Measurements from ENCODE around the gene TANGO2.

Gene TANGO2

DNA sequence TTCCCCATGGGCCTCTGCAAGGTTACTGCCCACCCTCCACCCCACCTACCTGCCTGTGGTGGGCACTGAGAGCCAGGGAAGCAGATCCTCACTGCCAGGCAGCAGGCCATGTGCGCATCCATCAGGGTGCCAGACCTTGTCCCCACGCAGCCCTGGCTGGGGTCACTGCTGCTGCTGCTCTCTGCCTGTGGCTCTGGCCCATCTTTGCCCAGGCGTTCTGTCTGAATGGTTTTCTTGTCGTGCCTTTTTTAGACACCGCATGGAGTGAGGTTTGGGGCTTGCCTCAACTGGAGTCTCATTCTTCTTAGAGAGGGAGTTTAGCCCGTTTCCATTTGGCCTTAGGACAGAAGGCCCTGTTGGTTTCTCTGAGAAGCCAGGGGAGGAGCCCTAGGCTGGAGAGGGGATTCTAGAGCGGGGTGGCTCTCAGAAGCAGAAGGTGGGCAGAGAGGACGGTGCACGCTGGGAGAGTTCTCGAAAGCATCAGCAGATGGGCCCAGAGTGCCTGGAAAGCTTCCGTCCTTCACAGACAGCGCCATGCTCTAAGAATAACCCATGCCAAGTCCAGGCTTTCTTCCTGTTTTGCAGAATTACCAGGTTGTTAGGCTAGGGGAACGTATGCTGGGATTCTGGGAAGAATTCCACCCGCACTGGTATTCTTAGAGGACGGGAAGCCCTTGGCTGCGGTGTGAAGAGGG lies 8.1 kb downstream of the TANGO2 start:
- no peak for DNase-seq

DNA sequence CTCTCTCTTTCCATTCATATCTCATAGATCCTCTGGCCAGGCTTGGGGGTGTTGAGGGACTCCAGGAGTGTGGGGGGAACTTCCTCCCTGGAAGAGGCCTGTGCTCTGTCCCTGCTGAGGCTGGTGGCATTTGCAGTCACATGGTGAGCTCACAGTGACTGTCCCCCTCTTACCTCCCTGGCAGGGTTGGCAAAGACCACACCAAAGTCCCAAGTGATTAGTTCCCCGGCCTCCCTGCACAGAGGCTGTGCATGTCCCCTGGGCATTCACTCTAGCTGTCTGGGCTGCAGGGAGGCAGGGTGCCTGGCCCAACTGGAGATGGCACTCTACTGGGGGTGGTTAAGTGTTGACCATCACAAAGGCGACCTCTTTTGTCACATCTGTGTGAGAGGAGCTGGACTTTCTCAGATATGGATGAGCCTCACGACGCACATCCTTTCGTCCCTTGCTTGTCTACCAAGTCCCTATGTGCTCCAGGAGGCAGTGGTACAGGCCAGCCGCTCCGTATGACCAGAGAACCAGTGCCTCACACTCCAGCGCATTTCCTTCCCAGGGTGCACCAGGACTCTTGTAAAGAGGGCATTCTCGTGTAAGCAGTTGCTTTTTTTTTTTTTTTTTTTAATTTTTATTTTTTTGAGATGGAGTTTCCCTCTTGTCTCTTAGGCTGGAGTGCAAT lies 8.8 kb downstream of the TANGO2 start:
- DNase-seq = no peak

DNA sequence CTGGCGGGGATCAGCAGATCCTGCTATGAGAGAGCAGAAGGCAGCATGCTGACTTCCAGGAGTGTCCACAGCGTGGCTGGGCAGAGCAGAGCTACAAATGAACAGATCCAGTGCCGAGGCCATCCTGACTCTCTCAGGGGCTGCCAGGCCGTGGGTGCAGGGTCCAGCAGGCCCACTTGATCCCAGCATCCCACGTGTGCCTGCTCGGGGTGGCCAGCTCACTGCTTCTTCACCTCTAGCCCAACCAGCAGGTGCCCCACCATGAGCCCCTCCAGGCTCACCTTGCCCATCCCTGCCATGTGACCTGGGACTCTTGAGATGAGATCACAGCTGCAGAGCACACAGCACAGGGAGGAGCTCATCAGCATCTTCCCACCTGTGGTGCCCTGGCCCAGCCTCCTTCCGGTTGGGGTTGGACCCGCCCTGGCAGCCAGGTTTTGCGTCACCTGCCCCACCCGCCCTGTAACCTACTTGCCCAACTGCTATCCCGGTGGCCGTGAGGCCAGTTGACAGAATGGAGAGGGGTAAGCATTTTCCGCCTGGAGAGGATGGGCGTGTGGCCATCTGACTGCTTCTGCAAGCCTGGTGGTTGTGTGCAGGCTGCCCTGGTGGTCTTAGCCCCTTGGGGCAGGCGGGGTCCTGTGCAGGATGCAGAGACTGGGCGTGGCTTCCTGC lies 11.0 kb downstream of the TANGO2 start:
- DNase-seq = no peak

DNA sequence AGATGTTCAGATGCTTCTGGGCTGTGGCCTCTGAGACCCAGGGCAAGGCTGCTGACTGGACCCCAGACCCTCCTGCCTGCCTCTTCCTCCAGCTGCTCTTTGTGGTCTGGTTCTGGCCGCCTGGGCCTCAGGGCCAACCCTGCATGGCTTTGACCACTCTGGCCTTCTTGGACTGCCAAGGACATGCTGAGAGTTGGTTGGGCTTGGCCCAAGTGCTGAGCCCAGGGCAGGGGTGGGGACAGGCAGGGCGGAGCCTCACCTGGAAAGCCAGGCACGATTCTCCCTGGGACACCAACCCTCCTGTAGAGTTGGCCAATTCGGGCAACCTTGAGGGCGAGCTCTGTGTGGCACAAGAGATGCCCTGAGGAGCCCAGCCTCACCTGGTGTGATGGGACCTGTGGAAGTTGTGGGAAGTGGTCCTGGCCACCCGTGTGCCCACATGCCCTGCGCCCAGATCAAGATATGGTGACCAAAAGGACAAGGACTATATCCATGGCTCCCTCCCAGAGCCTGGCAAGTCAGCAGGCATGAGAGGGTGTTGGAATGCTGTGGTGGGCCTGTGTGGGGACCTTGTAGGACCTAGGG lies 11.6 kb downstream of the TANGO2 start:
- DNase-seq = no peak

DNA sequence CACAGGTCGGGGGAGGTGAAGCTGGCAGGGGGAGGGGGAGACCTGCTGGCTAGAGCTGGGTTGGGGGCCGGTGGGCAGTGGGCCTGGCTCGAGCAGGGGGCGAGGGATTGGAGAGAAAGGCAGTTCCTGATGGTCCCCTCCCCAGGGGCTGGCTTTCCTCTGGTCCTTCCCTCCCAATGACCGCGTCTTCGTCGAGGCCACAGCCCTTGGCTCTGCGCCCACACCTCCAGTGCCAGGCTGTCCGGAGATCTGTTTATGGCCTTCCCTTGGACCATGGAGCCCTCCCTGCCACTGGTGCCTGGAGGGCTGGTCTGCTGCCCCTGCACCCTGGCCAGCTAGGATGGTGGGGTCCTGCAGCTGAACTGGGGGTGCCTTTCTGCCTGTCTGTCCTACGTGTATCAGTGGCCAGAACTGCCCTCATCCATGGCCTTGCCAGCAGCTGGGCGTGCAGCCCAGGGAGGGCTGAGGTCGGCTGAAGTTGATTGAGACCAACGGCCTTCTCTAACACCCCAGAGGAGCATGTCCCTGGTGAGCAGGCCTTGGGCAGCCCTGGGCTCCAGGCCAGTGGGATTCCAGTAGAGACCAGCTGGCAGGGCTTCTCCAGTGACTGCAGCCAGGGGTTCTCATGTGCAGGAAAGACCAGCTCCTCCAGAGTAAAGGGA lies 12.3 kb downstream of the TANGO2 start:
- DNase-seq = no peak

DNA sequence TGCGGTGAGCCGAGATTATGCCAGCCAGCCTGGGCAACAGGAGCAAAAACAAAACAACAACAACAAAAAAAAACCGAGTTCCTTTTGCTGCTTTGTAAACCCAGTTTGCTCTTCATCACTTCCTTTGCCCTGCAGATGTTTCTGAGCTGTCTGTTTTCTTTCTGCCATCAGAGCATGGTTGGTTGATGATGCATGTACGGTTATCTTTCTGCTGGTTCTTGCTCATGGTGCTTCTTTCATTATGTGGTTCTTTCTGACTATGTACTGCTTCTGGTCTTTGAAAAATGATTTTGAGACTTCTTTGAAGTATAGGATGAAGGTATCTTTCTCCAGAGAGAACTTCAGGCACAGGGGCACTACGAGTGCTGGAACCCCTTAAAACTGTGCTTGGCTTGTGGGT lies 13.2 kb downstream of the TANGO2 start:
- no peak for DNase-seq

DNA sequence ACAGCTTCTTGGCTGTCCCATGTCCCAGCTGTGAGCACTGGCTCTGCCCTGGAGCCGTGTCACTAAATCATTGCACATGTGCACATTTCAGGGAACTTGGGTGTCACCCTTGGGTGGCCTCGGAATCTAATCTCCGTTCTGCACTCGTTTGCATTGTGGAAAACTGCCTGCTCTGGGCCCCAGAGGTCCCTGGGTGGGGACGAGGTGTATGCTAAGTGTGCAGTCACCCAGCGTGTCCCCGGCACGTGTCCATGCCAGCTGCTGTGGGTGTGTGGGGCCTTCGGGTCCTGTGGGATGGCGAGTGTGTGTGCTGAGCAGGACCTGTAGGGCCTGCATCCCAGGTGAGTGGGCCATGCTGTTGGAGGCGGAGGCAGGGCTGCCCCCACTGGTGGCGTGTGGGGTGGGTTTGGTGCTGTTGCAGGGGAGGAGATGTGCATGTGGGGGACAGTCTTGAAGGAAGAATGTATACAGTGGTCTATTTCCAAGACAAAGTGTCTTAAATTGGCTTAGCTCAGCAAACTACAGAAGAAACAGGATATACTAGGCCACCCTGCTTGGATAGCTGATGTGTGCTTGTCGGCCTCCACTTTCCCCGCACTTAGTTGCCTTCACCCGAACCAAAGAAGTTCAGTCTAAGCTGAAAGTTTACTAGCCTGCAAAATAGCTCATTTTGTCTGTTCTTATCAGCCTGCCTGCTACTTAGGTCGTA lies 14.6 kb downstream of the TANGO2 start:
- no peak for DNase-seq

DNA sequence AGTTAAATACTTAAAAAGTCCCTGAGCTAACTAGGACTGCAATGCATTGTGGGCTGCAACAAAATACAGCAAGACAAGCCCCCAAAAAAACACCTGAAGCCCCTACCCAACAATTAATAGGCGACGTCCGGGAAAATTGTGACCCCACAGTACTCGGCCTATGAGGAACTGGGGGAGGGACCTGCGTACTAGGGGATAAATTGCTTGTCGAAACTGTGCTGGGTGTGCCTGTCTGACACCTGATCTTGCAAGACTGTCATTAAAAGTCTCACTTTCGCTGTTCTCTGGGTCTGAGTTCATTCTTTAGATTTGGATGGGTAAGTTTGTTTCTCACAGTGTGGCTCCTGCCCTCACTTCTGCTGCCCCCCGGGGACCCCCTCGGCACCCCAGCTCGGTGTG lies 15.2 kb downstream of the TANGO2 start:
- DNase-seq = no peak

DNA sequence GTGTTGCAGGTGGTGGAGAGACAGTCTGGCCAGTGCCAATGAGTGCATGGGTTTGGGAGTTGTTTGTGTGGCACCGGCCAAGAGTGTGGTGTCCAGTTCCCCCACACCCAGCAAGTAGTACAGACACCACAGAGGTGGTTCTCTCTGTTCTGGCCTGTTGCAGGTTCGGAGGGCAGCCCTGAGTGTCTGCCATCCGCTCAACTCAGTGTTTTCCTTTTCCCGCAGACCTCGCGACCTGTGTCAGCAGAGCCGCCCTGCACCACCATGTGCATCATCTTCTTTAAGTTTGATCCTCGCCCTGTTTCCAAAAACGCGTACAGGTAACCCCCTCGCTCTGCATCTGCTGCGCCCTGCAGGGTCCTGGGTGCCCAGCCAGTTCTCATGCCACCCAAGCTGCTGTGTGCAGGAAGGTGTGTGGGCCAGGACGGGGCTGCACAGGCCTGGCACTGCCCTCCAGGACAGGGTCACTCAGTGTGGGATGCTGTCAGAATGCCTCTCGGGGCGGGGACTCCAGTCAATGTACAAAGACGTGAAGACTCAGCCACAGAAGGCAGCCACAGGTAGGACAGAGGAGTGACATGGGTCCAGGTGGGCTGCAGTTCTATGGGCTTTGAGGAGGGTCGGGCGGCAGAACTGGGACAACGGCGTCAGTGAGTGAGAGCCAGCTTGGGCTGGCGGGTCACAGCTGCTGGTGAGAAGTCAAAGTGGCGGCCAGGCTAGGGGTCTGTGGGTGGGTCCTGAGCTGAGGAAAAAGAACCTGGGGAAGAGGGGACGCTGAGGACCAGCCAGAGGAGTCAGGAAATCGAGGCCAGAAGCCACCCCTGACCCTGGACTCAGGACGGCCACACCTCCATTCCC lies 15.9 kb downstream of the TANGO2 start:
- no peak for DNase-seq

DNA sequence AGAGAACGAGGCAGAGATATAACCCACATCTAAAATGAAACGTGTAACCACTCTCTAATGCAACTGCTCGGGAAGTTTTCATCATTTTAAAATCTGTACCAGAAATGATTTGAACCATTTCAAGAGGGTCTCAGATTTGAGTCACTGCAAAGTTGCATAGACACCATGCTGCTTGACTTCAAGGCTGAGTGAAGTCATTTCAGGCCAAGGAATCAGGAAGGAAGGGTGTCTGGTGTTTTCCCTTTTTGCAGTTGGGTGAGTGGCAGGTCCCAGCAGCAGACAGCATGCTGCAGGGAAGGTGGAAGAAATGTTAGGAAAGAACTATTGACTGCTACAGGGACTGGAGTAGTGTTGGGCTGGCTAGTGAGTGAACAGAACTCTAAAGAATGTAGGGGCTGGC lies 16.5 kb downstream of the TANGO2 start:
- no peak for DNase-seq

DNA sequence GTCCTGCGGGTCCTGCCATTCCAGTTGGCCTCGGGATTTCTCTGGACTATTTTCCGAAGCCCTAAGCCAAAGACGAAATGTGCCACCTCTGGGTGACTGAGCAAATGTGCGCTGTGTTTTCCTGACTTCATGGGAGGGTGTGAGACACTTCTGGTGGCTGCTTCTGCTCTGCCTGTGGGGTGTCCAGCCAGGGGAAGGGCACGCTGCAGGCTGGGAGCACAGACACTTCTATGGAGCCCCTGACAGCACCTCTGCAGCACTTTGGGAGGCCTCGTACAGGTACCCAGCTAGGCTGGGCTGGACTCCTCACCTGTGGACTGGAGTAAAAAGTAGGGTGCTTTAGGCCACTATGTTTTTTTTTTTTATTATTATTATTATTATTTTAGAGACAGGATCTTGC lies 17.7 kb downstream of the TANGO2 start:
- DNase-seq = no peak

DNA sequence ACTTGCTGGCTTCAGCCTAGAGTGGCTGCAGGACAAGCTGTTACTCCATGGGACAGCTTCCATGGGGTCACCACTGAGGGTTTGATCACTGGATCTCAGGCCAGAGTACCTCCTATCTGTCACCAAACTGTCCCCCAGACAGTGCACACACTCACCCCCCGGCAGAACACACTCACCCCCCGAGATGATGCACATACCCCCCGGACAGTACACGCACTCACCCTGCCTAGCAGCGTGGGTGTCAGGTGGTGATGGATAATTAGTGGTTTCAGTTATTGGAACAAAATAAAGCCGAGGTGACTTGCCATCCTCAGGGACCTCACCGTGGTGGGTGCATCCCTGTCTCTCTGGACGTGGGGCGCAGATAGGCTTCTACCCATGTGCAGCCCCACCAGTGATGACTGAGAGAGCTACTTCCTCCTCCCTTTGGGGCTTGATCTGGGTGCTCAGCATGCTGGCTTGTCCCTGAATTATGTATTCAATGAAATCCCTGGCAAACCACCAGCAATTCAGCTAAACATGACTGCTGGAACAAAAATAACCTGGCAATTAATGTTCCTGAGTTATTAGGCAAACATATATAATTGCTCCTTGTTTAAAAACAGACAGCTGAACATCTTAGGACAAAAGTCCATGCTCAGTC lies 18.9 kb downstream of the TANGO2 start:
- DNase-seq = no peak

DNA sequence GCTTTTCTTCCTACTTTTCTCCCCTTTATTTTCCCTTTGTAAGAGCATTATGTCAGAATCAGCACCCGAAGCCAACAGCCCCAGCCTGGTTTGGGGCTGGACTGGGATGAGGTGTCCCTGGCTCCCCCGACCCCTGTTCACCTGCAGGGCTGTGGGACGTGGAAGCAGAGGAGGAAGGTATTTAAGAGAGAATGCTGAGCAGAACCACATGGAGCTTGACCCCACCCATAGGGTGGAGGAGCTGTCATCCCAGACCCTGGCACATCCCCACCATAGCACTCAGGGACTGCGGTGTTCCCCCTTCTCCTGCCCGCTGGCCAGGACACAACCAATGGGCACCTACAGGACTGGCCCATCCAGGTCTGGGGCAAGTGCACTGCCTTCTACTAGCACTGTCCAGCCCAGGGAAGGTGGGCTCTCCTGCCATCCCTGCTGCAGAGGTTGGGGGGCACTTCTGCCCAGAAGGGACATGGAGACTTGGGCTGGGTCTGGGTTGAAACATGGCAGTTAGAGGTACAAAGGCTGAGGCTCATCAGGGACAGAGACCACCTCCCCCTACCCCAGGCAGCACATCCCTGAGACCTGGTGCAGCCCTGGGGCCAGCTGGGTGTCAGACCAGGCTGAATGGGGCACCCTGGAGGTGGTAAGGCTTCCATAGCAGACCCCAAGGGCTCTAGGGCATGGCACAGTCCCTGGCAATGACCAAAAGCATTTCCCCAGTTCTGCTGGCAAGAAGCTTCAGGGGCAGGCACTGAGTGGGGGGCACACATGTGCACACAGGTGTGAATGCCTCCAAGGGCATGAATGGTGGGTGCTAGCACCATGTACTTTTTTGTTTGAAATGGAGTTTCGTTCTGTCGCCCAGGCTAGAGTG lies 19.7 kb downstream of the TANGO2 start:
- DNase-seq = no peak

DNA sequence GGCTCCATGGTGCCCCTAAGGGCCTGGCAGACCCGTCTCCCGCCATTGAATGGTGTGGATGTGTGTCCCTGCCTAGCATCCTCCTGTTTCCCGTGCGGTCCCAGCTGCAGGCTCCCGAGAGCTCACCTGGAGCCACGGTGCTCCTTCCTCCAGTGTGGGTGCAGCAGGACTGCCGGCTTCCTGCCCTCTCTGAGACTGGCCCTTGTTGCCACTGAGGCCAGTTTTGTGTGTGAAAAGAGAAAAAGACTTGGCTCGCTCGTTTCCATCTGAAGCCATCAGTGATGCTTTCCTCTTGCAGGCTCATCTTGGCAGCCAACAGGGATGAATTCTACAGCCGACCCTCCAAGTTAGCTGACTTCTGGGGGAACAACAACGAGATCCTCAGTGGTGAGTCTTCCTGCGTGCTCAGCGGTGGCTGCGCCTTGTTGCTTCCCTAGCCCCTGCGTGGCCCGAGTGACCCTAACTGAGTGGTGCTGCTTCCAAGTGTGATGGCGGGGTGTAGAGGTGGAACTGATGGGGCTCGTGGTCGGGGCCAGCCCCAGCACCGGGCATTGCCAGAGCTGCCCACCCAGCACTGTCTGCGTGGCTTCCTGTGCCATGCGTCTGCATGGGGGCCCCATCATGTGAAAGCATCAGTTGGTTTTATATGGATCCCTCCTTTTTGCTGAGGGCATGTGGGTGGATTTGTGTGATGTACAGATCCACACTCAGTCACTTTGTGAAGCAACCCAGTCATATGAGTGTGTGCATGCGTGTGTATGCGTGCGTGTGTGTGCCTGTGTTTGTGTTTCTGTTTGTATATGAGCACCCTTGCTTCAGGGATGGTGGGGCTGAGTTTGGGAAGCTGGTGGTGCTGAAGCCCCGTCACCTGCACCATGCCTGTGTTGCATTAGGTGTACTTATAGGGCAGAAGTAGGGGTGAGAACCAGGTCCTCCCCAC lies 22.4 kb downstream of the TANGO2 start:
- no peak for DNase-seq

DNA sequence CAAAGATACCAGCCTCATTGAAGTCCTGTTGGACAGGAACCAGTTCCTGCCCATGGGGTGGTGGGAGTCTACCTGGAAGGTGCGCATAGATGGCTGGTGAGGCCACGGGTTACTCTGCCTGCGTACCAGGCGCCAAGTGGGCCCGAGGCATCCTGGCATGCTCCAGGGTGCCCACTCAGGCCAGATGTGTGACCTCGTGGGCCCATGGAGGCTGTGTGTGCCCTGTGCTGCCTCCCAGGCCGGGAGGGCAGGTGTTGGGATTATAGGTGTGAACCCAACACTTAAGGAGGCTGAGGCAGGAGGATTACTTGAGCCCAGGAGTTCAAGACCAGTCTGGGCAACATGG lies 23.1 kb downstream of the TANGO2 start:
- DNase-seq = no peak

DNA sequence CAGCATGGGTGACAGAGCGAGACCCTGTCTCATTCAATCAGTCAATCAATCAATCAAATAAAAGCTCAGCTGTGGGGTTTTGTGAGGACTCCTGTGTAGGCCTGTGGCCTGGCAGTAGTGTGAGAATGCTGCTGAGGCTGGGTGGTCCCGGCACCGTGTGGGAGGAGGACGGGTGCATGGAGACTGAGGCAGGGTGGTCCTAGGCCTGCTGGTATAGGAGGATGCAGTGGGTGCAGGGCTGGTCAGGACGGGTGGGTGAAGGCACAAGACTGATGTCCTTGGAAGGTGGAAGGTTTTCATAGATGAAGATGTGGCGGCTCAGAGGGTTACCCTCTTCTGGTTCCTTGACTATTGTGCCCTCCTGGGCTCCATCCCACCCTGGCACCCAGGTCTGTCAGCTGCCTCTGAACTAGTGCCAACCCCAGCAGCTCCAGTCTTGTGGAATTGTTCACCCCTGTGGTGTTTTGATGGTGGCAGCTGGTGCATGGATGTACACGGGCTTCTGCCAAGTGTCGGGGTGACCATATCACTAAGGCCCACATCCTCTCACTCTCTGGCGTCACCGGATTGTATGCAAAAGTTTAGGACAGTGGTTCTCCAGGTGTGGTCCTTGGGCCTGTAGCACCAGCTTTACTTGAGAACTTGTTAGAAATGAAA lies 23.7 kb downstream of the TANGO2 start:
- no peak for DNase-seq

DNA sequence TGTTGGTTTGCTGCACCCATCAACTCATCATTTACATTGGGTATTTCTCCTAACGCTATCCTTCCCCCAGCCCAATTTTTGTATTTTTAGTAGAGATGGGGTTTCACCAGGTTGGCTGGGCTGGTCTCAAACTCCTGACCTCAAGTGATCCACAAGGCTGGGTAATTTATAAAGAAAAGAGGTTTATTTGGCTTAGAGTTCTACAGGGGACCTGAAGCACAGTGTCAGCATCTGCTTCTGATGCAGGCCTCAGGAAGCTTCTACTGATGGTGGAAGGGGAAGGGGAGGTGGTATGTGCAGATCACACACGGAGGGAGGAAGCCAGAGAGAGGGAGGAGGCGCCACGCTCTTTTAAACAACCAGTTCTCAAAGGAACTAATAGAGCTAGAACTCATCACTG lies 25.8 kb downstream of the TANGO2 start:
- DNase-seq = no peak

DNA sequence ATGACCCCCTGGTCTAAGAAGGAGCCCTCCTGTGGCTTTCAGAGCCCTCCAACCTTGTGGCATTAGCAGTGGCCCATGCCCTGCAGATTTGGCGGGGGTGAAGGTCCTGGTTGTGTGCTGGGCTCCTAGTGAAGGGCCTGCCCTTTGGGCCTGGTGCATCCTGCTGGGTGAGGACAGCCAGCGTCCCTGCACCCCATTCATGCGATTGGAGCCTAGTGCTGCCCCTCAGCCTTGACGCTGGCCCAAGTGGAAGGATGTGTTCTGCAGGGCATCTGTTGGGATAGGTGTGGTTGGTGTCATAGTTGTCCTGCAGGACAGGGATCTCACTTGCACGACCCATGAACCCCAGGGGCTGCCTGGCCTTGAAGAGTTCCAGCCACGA lies 31.0 kb downstream of the TANGO2 start:
- no peak for DNase-seq
